K562 (cell line): ENCODE data around the gene CNBD2. TPM values are rescaled to one million over a fixed set of nuclear protein-coding genes. Genes with fewer than 3 reads are reported as not detected.

ENCODE experiments used
- ARHGAP35 ChIP-seq: fragments of 450-650 bp; IDR thresholded peaks from 2 replicates; pipeline ENCODE4 v1.6.1; 2018; ENCODE audit not compliant: partially characterized antibody
- ATF2 ChIP-seq: sonication (generic); formaldehyde crosslinking; IDR thresholded peaks from 2 replicates; pipeline ENCODE4 v1.8.1; 2022; ENCODE audit warnings: missing genetic modification reagents
- BRD4 ChIP-seq: fragments of 200-600 bp; sonication (generic); IDR thresholded peaks from 2 replicates; pipeline ENCODE4 v1.6.1; 2017; ENCODE audit warnings: inconsistent platforms
- CCNT2 ChIP-seq: IDR thresholded peaks from 2 replicates; pipeline ENCODE4 v1.6.1; 2011; ENCODE audit warnings: borderline replicate concordance, low read depth, mild to moderate bottlenecking, moderate library complexity, mixed read lengths, low read length; ENCODE audit not compliant: insufficient read length; ENCODE audit errors: extremely low read depth
- E2F5 ChIP-seq: sonication (generic); formaldehyde crosslinking; IDR thresholded peaks from 2 replicates; pipeline ENCODE4 v1.8.0; 2022; ENCODE audit warnings: mild to moderate bottlenecking, missing genetic modification reagents
- HDGF ChIP-seq: fragments of 450-650 bp; IDR thresholded peaks from 2 replicates; pipeline ENCODE4 v1.6.1; 2016
- HEY1 ChIP-seq: fragments of 250-450 bp; sonication (Bioruptor Pico); IDR thresholded peaks from 2 replicates; pipeline ENCODE4 v1.5.0; 2020; ENCODE audit warnings: mild to moderate bottlenecking, moderate library complexity, borderline replicate concordance
- HLTF ChIP-seq: fragments of 450-650 bp; IDR thresholded peaks from 2 replicates; pipeline ENCODE4 v1.6.1; 2016
- HNRNPH1 ChIP-seq: fragments of 200-400 bp; formaldehyde crosslinking; optimal IDR thresholded peaks from 2 replicates; pipeline ENCODE3; 2017; ENCODE audit warnings: low read depth, mild to moderate bottlenecking, low read length, moderate library complexity
- IRF2 ChIP-seq: sonication (generic); formaldehyde crosslinking; IDR thresholded peaks from 2 replicates; pipeline ENCODE4 v1.8.1; 2022; ENCODE audit warnings: mild to moderate bottlenecking, missing genetic modification reagents
- MEF2D ChIP-seq: conservative IDR thresholded peaks from 2 replicates; pipeline ENCODE4 v1.6.1; 2016; ENCODE audit warnings: low read depth, missing genetic modification characterization, missing compliant biosample characterization
- NFE2L1 ChIP-seq: fragments of 450-650 bp; IDR thresholded peaks from 2 replicates; pipeline ENCODE4 v1.6.1; 2016; ENCODE audit warnings: missing genetic modification characterization, low read depth, mild to moderate bottlenecking, missing compliant biosample characterization, moderate library complexity, borderline replicate concordance
- NKRF ChIP-seq: fragments of 450-650 bp; IDR thresholded peaks from 2 replicates; pipeline ENCODE4 v1.6.1; 2016; ENCODE audit warnings: borderline replicate concordance
- PBX2 ChIP-seq, 2 experiments: IDR thresholded peaks in 1 of 2; conservative IDR thresholded peaks in 1 of 2; 2 replicates each; pipeline ENCODE4 v1.6.1; 2016; ENCODE audit warnings: low read depth in 2 of 2, mild to moderate bottlenecking in 1 of 2, missing compliant biosample characterization in 1 of 2, missing genetic modification characterization in 1 of 2, moderate library complexity in 1 of 2
- PYGO2 ChIP-seq: fragments of 450-650 bp; IDR thresholded peaks from 2 replicates; pipeline ENCODE4 v1.6.1; 2016; ENCODE audit warnings: mild to moderate bottlenecking, missing genetic modification characterization, moderate library complexity, missing compliant biosample characterization
- SIN3B ChIP-seq: fragments of 450-650 bp; IDR thresholded peaks from 2 replicates; pipeline ENCODE4 v1.6.1; 2017; ENCODE audit warnings: low read depth, mild to moderate bottlenecking, moderate library complexity
- SRSF7 ChIP-seq: fragments of 200-400 bp; formaldehyde crosslinking; optimal IDR thresholded peaks from 2 replicates; pipeline ENCODE3; 2017; ENCODE audit warnings: mild to moderate bottlenecking, low read depth, low read length
- TBP ChIP-seq: optimal IDR thresholded peaks from 2 replicates; pipeline ENCODE3; 2011; ENCODE audit warnings: low read depth, low read length, improper control_type of control experiment
- WHSC1 ChIP-seq: IDR thresholded peaks from one replicate; pipeline ENCODE4 v1.6.1; 2012; ENCODE audit warnings: low read length, control low read depth, inconsistent platforms
- ZNF232 ChIP-seq: sonication (generic); formaldehyde crosslinking; IDR thresholded peaks from 2 replicates; pipeline ENCODE4 v1.8.0; 2022; ENCODE audit warnings: mild to moderate bottlenecking, missing genetic modification reagents
- ZNF75A ChIP-seq: fragments of 450-650 bp; formaldehyde crosslinking; IDR thresholded peaks from 2 replicates; pipeline ENCODE4 v1.4.0; 2020; ENCODE audit warnings: mild to moderate bottlenecking
- polyA plus RNA-seq, 8 experiments: library from polyadenylated mRNA; depleted of rRNA in 4 of 8; stranded (reverse) in 5 of 8; unstranded in 3 of 8; fragments of >200 nt; fragmentation: Nextera tagmentation in 2 of 8; fragmentation: Illumina TruSeq in 1 of 8; extraction: Ambion mirVana in 2 of 8; extraction: Trizol in 1 of 8; gene quantifications; 2 replicates each; pipeline versions ENCODE4 v1.2.1 to v1.2.3, GENCODE V29; 2011 to 2014; ENCODE audit warnings: inconsistent platforms in 1 of 8, missing spikeins in 1 of 8
- total RNA-seq, 7 experiments: library from RNA; depleted of rRNA in 6 of 7; stranded (reverse); fragments of >200 nt in 6 of 7; fragmentation: Illumina TruSeq in 2 of 7; extraction: Trizol in 2 of 7; gene quantifications; 2 replicates each; pipeline versions ENCODE4 v1.2.1 to v1.2.3, GENCODE V29; 2011 to 2021; ENCODE audit warnings: low replicate concordance in 1 of 7

The CNBD2 gene
- total and polyA plus RNA-seq, 9 of the 15 experiments (the other 6 are each of a cell fraction or from before 2014, with no cell fraction given), result 3.2 to 17.5 (median 5.3) TPM

GRCh38 chr20:36050436-36051317 lies 82.3 kb downstream of the CNBD2 start (continued):
- no peak for TF ChIP-seq HDGF
- no peak for TF ChIP-seq ATF2 (CRISPR knock-in tag)
- TF ChIP-seq SIN3B, result peak; percentile 69; the same call in 1 of the 2 replicates
- TF ChIP-seq HLTF, result peak; percentile 22; the same call in 1 of the 2 replicates
- TF ChIP-seq ZNF232 (CRISPR knock-in tag), result 0 out of 2 replicates have a peak, but pooled peaks have one; percentile 57
- peak; percentile 46; the same call in 1 of the 2 replicates for TF ChIP-seq NKRF
- TF ChIP-seq CCNT2, result no peak
- no peak for TF ChIP-seq MEF2D
- TF ChIP-seq NFE2L1 (tag), result no peak
- no peak for TF ChIP-seq SRSF7
- 0 out of 2 replicates have a peak, but pooled peaks have one; percentile 25 for TF ChIP-seq E2F5
- no peak for TF ChIP-seq HNRNPH1
- TF ChIP-seq WHSC1, result no peak
- TF ChIP-seq ARHGAP35, result no peak
- TF ChIP-seq BRD4, result peak; percentile 87
- no peak for TF ChIP-seq PBX2 (CRISPR knock-in tag; IDR thresholded peaks at IDR 0.05; ENCODE audit: low read depth)
- TF ChIP-seq PBX2 (tag; conservative IDR thresholded peaks at IDR 0.05; ENCODE audit: low read depth), result no peak
- peak; percentile 94 for TF ChIP-seq TBP
- TF ChIP-seq ZNF75A (CRISPR knock-in tag), result 0 out of 2 replicates have a peak, but pooled peaks have one; percentile 19
- TF ChIP-seq HEY1 (CRISPR knock-in tag), result 0 out of 2 replicates have a peak, but pooled peaks have one; percentile 3
- TF ChIP-seq IRF2 (CRISPR knock-in tag), result no peak
- TF ChIP-seq PYGO2 (tag), result no peak
